HG02981 (cell line): Measurements from ENCODE around the gene C5AR1.
"Not testable (repeated sequence)": the region's sequence is repeated elsewhere in the genome, so short reads cannot be mapped to it uniquely, and the experiment has no call there.

ENCODE experiments used
- ATAC-seq: cut with Tn5 transposase; IDR thresholded peaks from one replicate; pipeline ENCODE4 v1.9.1; 2021; ENCODE audit warnings: mild to moderate bottlenecking, moderate library complexity; ENCODE audit not compliant: unreplicated experiment

Gene C5AR1

DNA sequence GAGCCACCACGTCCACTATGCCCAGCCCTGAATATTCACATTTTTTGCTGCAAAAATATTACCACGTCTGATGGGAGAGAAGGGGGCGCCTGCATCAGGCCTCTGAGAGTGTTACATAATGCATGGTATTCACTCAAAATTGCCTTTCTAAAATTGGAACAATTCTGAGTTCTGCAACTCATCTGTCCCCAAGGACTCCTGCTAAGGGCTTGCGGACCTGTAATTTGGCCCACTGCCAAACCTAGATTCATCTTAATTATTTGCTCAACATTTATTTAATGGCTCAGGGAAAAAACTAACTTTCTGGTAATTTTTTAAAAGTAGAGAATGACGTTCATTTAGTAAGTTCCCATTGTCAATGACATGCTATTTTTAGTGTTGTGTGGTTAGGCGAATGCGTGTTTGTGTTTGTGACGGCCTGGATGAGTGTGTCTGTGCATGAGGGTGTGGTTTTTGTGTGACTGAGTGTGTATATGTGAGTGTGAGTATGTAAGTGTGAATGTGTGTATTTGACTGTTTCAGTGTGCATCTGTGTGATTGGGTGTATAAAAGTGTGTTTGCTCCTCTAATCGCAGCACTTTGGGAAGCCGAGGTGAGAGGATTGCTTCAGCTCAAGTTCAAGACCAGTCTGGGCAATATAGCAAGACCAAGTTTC is 26.1 kb upstream of the C5AR1 start:
- ATAC-seq = no peak

- no peak for ATAC-seq
These were observed 25.2 kb upstream of the C5AR1 start for GRCh38 chr19:47284324-47284899.

DNA sequence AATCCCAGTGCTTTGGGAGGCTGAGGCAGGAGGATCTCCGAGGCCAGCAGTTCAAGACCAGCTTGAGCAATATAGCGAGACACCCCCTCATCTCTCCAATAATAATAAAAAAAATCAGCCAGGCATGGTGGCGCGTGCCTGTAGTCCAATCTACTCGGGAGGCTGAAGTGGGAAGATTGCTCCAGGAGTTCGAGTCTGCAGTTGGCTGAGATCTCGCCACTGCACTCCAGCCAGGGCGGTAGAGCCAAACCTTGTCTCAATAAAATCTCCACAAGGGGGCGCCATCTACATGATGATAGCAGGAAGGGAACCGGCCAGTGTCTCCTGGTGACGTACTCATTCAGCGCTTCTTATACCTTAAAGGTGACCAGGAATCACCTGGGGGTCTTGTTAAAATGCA is 13.6 kb upstream of the C5AR1 start:
- ATAC-seq = no peak

DNA sequence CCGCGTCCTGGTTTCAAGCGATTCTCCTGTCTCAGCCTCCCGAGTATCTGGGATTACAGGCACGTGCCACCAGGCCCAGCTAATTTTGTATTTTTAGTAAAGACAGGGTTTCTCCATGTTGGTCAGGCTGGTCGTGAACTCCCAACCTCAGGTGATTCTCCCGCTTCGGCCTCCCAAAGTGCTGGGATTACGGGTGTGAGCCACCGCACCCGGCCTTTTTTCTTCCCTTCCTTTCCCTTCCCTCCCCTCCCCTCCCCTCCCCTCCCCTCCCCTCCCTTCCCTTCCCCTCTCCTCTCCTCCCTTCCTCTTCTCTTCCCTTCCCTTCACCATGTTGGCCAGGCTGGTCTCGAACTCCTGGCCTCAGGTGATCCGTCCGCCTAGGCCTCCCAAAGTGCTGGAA is 8.8 kb upstream of the C5AR1 start:
- not testable (repeated sequence) for ATAC-seq

DNA sequence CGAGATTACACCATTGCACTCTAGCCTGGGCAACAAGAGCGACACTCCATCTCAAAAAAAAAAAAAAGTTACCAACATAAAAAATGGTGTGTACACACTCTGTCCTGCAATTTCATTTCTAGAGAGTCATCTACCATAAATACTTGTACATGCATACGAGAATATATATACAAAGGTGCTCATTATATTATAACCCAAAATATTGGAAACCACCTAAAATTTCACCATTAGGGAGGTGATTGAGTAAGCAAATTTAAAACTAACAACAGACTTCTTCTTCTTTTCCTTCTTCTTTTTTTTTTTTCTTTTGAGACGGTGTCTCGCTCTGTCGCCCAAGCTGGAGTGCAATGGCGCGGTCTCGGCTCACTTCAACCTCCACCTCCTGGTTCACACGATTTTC is 7.4 kb upstream of the C5AR1 start:
- no peak for ATAC-seq

GRCh38 chr19:47303966-47304365 is 5.7 kb upstream of the C5AR1 start:
- ATAC-seq = no peak

GRCh38 chr19:47305309-47305751 is 4.3 kb upstream of the C5AR1 start:
- ATAC-seq = no peak

DNA sequence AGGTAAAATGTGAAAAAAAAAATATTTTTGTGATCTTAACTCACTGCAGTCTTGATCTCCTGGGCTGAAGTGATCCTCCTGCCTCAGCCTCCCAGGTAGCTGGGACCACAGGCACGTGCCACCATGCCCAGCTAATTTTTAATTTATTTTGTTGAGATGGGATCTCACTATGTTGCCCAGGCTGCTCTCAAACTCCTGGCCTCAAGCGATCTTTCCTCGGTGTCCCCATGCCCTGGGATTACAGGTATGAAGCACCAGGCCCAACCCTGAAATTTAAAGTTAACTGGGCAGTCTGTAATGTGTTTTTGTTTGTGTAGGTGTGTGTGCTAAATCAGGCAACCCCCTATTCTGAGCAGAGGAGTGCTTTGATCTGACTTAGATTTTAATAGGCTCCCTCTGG is 3.4 kb upstream of the C5AR1 start:
- ATAC-seq = no peak

DNA sequence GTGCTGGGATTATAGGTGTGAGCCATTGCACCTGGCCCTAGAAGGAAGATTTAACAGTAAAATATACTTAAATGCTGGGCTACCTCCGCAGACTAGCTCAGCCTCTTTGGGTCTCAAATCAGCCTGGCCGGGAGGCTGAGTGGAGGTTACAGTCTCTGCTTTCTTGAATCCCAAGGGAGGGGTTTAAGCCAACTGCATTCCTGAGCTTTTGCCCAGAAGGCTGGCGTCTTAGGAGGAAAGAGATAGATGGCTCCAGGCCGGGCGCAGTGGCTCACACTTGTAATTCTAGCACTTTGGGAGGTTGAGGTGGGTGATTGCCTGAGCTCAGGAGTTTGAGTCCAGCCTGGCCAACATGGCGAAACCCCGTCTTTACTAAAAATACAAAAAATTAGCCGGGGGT is 623 bp upstream of the C5AR1 start:
- ATAC-seq = no peak

- no peak for ATAC-seq
These were observed 662 bp downstream of the C5AR1 start for GRCh38 chr19:47310323-47310722.

DNA sequence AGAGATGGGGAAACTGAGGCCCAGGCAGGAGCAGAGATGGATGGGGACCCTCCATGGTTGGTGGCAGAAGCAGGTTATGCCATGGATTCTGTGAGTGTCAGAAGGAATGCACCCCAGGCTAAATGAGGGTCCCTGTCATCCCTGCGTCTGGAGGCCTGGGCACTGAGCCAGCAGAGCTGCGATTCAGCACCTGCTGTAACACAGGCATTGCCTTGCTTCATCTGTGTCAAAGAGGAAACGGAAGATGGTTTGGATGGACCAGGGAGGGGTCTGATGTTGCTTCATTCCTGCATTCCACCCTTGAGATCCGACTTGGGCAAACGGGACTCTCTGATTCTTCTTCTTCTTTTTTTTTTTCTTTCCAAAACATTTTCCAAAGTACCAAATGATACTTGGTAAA is 1.2 kb downstream of the C5AR1 start:
- no peak for ATAC-seq

- no peak for ATAC-seq
These were observed 2.8 kb downstream of the C5AR1 start for GRCh38 chr19:47312366-47313006.

GRCh38 chr19:47313754-47314295 is 4.2 kb downstream of the C5AR1 start:
- no peak for ATAC-seq

GRCh38 chr19:47315125-47315821 is 5.6 kb downstream of the C5AR1 start:
- no peak for ATAC-seq

- ATAC-seq = no peak
These were observed 6.9 kb downstream of the C5AR1 start for GRCh38 chr19:47316513-47316912.

GRCh38 chr19:47319923-47320871 is 10.5 kb downstream of the C5AR1 start:
- ATAC-seq = no peak

- no peak for ATAC-seq
These were observed 12.0 kb downstream of the C5AR1 start for GRCh38 chr19:47321630-47322029.

GRCh38 chr19:47322058-47322457 is 12.4 kb downstream of the C5AR1 start:
- no peak for ATAC-seq

DNA sequence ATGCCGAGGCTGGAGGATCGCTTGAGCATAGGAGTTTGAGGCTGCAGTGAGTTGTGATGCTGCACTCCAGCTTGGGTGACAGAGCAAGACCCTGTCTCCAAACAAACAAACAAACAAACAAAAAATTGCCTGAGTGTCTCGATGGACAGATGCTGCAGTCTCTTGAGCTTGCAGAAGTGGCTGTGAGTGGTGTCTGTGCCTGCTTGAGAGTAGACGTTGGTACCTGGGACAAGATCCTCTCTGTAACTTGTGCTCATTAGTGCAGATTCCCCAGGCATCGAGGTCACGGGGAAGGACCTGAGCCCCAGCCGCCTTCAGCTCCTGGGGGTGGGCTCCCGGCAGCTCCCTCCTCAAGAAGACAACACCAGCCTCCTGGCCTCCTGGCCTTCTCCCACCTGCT is 13.7 kb downstream of the C5AR1 start:
- no peak for ATAC-seq

DNA sequence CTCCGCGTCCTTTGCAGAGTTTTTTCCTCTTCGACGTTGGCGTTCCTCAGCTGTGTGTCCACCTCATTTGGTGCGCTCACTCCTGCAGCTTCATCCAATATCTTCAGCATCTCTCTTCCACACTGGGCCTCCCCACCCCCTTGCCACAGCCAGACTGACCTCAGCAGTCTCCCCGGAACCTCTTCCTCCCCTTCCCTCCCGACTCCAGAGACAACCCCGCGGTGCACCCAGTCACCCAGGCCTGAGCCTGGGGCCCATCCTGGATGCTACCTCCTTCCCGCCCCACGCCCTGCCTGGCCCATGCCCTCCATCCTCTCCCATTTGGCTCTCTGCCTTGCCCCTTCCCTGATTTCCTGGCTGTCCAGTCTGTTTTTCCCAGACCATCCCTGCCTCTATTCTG is 14.2 kb downstream of the C5AR1 start:
- no peak for ATAC-seq
